Effector memory CD4-positive, alpha-beta T cell (primary cell): Measurements from ENCODE around the gene RALGAPA2.

ENCODE experiments used
- DNase-seq, 3 donors: peaks; one replicate each; pipeline ENCODE4 v3.0.0-alpha.2; 2020
- H3K27ac ChIP-seq: 2 replicates; pipeline ENCODE4 v1.7.0; 2013; ENCODE audit warnings: mild to moderate bottlenecking, low read length, moderate library complexity; ENCODE audit not compliant: insufficient read depth, poor library complexity, severe bottlenecking
- H3K27me3 ChIP-seq: replicated peaks from 2 replicates; pipeline ENCODE4 v1.7.0; 2013; ENCODE audit warnings: mild to moderate bottlenecking, low read length; ENCODE audit not compliant: insufficient read depth, control insufficient read depth, poor library complexity, severe bottlenecking
- H3K36me3 ChIP-seq: 2 replicates; pipeline ENCODE4 v1.7.0; 2013; ENCODE audit warnings: mild to moderate bottlenecking, low read length, moderate library complexity; ENCODE audit not compliant: control insufficient read depth, insufficient read depth
- H3K4me1 ChIP-seq: 2 replicates; pipeline ENCODE4 v1.7.0; 2013; ENCODE audit warnings: low read length, mild to moderate bottlenecking; ENCODE audit not compliant: control insufficient read depth, insufficient read depth, poor library complexity, severe bottlenecking
- H3K4me3 ChIP-seq: 2 replicates; pipeline ENCODE4 v1.7.0; 2013; ENCODE audit warnings: low read length, low read depth, mild to moderate bottlenecking; ENCODE audit not compliant: insufficient read depth, poor library complexity, severe bottlenecking
- H3K9me3 ChIP-seq: 2 replicates; pipeline ENCODE4 v1.7.0; 2013; ENCODE audit warnings: mild to moderate bottlenecking, low read length, moderate library complexity; ENCODE audit not compliant: control insufficient read depth

The RALGAPA2 gene

GRCh38 chr20:20398123-20398522, 314.3 kb downstream of the RALGAPA2 start:
- Histone ChIP-seq H3K4me1 (no peaks in the 10 kb centered on the region), H3K4me3 (no peak overlapping the region), H3K27me3 (no peaks in the 10 kb centered on the region), H3K9me3 (no peaks in the 10 kb centered on the region), H3K36me3 (peaks cover 3% of the 10 kb centered on the region), H3K27ac (no peak overlapping the region)
- no peak for DNase-seq

DNA sequence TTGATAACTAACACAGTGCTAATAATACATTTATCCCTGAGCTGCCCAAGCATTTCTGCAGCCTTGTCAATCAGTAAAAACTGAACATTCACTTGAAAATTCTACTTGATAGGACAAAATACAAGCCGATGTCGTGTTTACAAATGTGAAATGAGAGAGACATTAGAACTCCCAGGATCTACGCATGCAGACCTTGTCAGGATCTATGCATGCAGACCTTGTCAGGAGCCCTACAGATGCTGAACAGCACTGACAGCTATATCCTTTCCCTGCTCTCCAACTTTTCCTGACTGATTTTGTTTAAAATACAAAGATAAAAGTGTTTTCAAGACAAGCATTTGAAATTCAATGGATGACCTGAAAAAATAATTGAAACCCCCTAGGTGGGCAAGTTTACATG, 315.6 kb downstream of the RALGAPA2 start:
- peaks cover 3% of the 10 kb centered on the region for H3K36me3 ChIP-seq
- no peak overlapping the region for H3K4me3 ChIP-seq
- H3K27me3 ChIP-seq, result no peaks in the 10 kb centered on the region
- no peak overlapping the region for H3K27ac ChIP-seq
- no peaks in the 10 kb centered on the region for H3K4me1 ChIP-seq
- no peak for DNase-seq
- H3K9me3 ChIP-seq, result no peaks in the 10 kb centered on the region

- Histone ChIP-seq H3K36me3 (peaks cover 3% of the 10 kb centered on the region), H3K4me1 (no peaks in the 10 kb centered on the region), H3K27me3 (no peaks in the 10 kb centered on the region), H3K9me3 (no peaks in the 10 kb centered on the region), H3K4me3 (no peak overlapping the region), H3K27ac (no peak overlapping the region)
- no peak for DNase-seq
These were observed 316.4 kb downstream of the RALGAPA2 start for GRCh38 chr20:20395903-20396568.

GRCh38 chr20:20395087-20395486, 317.4 kb downstream of the RALGAPA2 start:
- Histone ChIP-seq H3K4me1 (no peaks in the 10 kb centered on the region), H3K27ac (no peak overlapping the region), H3K27me3 (no peaks in the 10 kb centered on the region), H3K4me3 (no peak overlapping the region), H3K9me3 (no peaks in the 10 kb centered on the region), H3K36me3 (peaks cover 3% of the 10 kb centered on the region)
- no peak for DNase-seq

- Histone ChIP-seq H3K9me3 (no peaks in the 10 kb centered on the region), H3K27me3 (no peaks in the 10 kb centered on the region), H3K4me1 (no peaks in the 10 kb centered on the region), H3K36me3 (peaks cover 3% of the 10 kb centered on the region), H3K4me3 (no peak overlapping the region), H3K27ac (no peak overlapping the region)
- DNase-seq, result no peak
These were observed 319.0 kb downstream of the RALGAPA2 start for GRCh38 chr20:20393207-20394120.

DNA sequence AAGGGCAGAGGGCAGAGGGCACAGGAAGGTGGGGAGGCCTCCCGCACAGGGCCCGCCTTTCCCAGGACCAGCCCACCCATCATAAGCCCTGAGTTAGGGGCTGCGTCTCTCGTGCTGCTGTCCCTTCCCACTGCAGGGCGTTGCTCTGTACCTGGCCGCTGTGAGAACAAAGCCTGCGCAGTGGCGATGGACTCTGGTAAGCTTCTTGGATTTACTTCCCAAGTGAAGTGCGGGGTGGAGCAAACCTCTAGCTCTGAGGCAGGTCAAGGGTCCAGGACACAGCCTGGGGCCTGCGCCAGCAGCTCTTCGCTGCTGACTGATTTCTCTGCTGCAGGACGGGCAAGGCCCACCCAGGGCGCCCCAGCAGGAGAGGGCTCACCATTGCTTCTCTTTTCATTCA, 320.7 kb downstream of the RALGAPA2 start:
- DNase-seq, result no peak
- no peaks in the 10 kb centered on the region for H3K9me3 ChIP-seq
- peaks cover 3% of the 10 kb centered on the region for H3K36me3 ChIP-seq
- no peaks in the 10 kb centered on the region for H3K4me1 ChIP-seq
- H3K27me3 ChIP-seq, result no peaks in the 10 kb centered on the region
- H3K27ac ChIP-seq, result no peak overlapping the region
- H3K4me3 ChIP-seq, result no peak overlapping the region

DNA sequence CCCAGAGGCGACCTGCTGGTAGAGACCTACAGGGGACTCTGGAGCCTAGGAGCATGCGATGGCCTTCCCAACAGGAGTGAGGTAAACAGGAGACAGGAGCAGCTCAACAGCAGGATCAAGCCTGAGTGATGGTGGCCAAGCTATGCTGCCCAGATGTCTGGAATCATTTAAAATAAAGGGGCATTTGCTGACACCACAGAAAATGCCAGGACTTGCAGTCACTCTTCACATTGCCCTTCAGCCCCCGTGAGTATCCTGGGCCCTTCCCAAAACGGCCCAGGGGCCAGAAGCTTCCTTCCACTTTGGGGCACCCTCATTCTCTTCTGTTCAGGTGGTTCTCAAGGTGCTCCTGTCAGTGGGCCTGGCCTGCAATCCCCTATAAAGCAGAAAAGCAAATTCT, 321.3 kb downstream of the RALGAPA2 start:
- Histone ChIP-seq H3K9me3 (no peaks in the 10 kb centered on the region), H3K4me1 (no peaks in the 10 kb centered on the region), H3K36me3 (peaks cover 3% of the 10 kb centered on the region), H3K4me3 (no peak overlapping the region), H3K27me3 (no peaks in the 10 kb centered on the region), H3K27ac (no peak overlapping the region)
- no peak for DNase-seq

DNA sequence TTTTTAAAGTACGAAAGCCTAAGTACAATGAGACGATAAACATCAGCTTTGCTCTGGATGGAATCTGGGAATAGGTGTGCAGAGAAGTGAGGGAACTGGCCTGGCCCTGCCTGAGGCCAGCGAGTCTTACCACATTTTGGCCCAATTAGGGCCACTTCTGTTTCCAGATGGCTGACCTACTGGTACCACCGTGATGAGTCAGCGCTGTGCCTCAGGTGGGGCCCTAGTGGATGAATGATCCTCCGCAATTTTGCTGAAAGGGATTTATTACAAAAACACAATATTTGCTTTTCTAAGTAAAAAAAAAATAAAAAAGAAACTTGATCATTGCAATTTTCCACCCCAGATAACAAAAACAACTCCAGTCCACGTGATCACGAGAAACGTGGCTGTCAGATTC, 322.1 kb downstream of the RALGAPA2 start:
- Histone ChIP-seq H3K27ac (no peak overlapping the region), H3K4me3 (no peak overlapping the region), H3K27me3 (no peaks in the 10 kb centered on the region), H3K9me3 (no peaks in the 10 kb centered on the region), H3K36me3 (peaks cover under 1% of the 10 kb centered on the region), H3K4me1 (no peaks in the 10 kb centered on the region)
- DNase-seq, result no peak

DNA sequence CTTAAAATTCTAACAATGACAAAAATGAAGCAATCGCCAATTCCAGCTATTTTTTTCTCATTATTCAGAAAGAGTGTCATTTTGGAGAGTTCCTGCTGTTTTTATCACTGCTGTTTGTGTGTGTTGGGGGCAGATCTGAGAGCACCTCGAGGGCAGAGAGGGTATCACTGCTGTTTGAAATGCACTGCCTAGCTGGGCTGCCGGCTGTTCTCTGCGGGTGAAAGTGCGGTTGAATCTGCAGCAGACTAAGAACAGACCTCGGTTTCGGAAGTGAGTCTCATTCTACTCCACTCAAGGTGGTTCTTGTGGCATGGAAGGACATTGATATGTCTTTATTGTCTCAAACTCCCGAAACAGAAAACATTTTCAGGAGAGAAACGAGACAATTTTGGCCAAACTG, 326.3 kb downstream of the RALGAPA2 start:
- no peak overlapping the region for H3K4me3 ChIP-seq
- no peak for DNase-seq
- no peaks in the 10 kb centered on the region for H3K4me1 ChIP-seq
- H3K36me3 ChIP-seq, result no peaks in the 10 kb centered on the region
- H3K27me3 ChIP-seq, result no peaks in the 10 kb centered on the region
- H3K9me3 ChIP-seq, result no peaks in the 10 kb centered on the region
- H3K27ac ChIP-seq, result no peak overlapping the region

GRCh38 chr20:20375862-20376261, 336.6 kb downstream of the RALGAPA2 start:
- H3K36me3 ChIP-seq, result no peaks in the 10 kb centered on the region
- H3K4me1 ChIP-seq, result no peaks in the 10 kb centered on the region
- DNase-seq, result no peak
- H3K27me3 ChIP-seq, result peaks cover 11% of the 10 kb centered on the region
- no peaks in the 10 kb centered on the region for H3K9me3 ChIP-seq
- H3K27ac ChIP-seq, result no peak overlapping the region
- no peak overlapping the region for H3K4me3 ChIP-seq
